IMR-90 (cell line): Measurements from ENCODE around the gene DPF3. TPM values are rescaled to one million over a fixed set of nuclear protein-coding genes. Genes with fewer than 3 reads are reported as not detected.

ENCODE experiments used
- ATAC-seq: fragments of 200-7000 bp; cut with Tn5 transposase; 2 replicates; pipeline ENCODE4 v1.9.1; 2020; ENCODE audit warnings: low read depth, mild to moderate bottlenecking, moderate library complexity
- BruUV-seq: library from RNA; stranded (reverse); fragments of 400-500 nt; replicated peaks from 2 replicates; lab custom pipeline; 2021; lab: Mats Ljungman, UMichigan
- CTCF ChIA-PET: fragments of 300-600 bp; formaldehyde crosslinking; extraction: SDS; loops from one replicate; lab custom pipeline; 2021; ENCODE audit warnings: antibody characterized with exemption; lab: Yijun Ruan, JAX
- POLR2A ChIA-PET: fragments of 300-600 bp; sonication (Branson Sonifier 250); formaldehyde crosslinking; loops from one replicate; lab custom pipeline; 2022; ENCODE audit warnings: antibody characterized with exemption; ENCODE audit not compliant: unreplicated experiment; lab: Charles Lee
- DNase-seq: peaks from one replicate; pipeline ENCODE4 v3.0.0; 2013
- H2AFZ ChIP-seq: replicated peaks from 2 replicates; pipeline ENCODE3; 2013; ENCODE audit warnings: low read length, mild to moderate bottlenecking; ENCODE audit not compliant: poor library complexity
- H2AK5ac ChIP-seq: 2 replicates; pipeline ENCODE4 v1.6.1; 2013; ENCODE audit warnings: low read depth, low read length, inconsistent platforms
- H2AK9ac ChIP-seq: replicated peaks from 2 replicates; pipeline ENCODE3; 2013; ENCODE audit warnings: mild to moderate bottlenecking, low read depth, low read length, moderate library complexity; ENCODE audit not compliant: poor library complexity
- H2BK120ac ChIP-seq: 2 replicates; pipeline ENCODE4 v1.6.1; 2013; ENCODE audit warnings: low read depth, low read length, inconsistent platforms
- H2BK15ac ChIP-seq: 3 replicates; pipeline ENCODE4 v1.6.1; 2013; ENCODE audit warnings: low read depth, low read length, inconsistent platforms
- H2BK20ac ChIP-seq: 2 replicates; pipeline ENCODE4 v1.6.1; 2013; ENCODE audit warnings: low read depth, mild to moderate bottlenecking, inconsistent platforms, low read length, moderate library complexity
- H2BK5ac ChIP-seq: 2 replicates; pipeline ENCODE4 v1.6.1; 2013; ENCODE audit warnings: mild to moderate bottlenecking, low read depth, low read length, inconsistent platforms; ENCODE audit not compliant: poor library complexity, severe bottlenecking
- H3K14ac ChIP-seq: replicated peaks from 2 replicates; pipeline ENCODE4 v1.6.1; 2013; ENCODE audit warnings: low read depth, low read length, inconsistent platforms
- H3K18ac ChIP-seq: 2 replicates; pipeline ENCODE4 v1.6.1; 2013; ENCODE audit warnings: low read depth, low read length, control low read depth
- H3K23ac ChIP-seq: 2 replicates; pipeline ENCODE4 v1.6.1; 2013; ENCODE audit warnings: low read depth, low read length, inconsistent platforms
- H3K27ac ChIP-seq: 2 replicates; pipeline ENCODE4 v1.5.1; 2013; ENCODE audit warnings: mild to moderate bottlenecking, control low read depth, low read length; ENCODE audit not compliant: insufficient read depth
- H3K27me3 ChIP-seq: 2 replicates; pipeline ENCODE4 v1.6.1; 2013; ENCODE audit warnings: low read length; ENCODE audit not compliant: control insufficient read depth, insufficient read depth
- H3K36me3 ChIP-seq: 2 replicates; pipeline ENCODE4 v1.6.1; 2013; ENCODE audit warnings: low read length, mixed read lengths; ENCODE audit not compliant: control insufficient read depth, insufficient read depth
- H3K4ac ChIP-seq: 2 replicates; pipeline ENCODE4 v1.6.1; 2013; ENCODE audit warnings: low read depth, low read length, inconsistent platforms
- H3K4me1 ChIP-seq: 2 replicates; pipeline ENCODE4 v1.6.1; 2013; ENCODE audit warnings: low read length, mixed read lengths; ENCODE audit not compliant: control insufficient read depth, insufficient read depth
- H3K4me2 ChIP-seq: 2 replicates; pipeline ENCODE4 v1.6.1; 2013; ENCODE audit warnings: low read depth, mild to moderate bottlenecking, control low read depth, low read length, moderate library complexity
- H3K4me3 ChIP-seq: 2 replicates; pipeline ENCODE4 v1.5.1; 2013; ENCODE audit warnings: low read depth, mild to moderate bottlenecking, control low read depth, low read length, moderate library complexity; ENCODE audit not compliant: insufficient read depth
- H3K56ac ChIP-seq: 2 replicates; pipeline ENCODE4 v1.6.1; 2013; ENCODE audit warnings: low read length, inconsistent platforms; ENCODE audit not compliant: insufficient read depth; ENCODE audit errors: extremely low read depth
- H3K79me1 ChIP-seq, 2 experiments: 2 replicates each; pipeline ENCODE4 v1.6.1; 2013; ENCODE audit warnings: low read length in 2 of 2, inconsistent platforms in 1 of 2, low read depth in 1 of 2
- H3K9ac ChIP-seq: 2 replicates; pipeline ENCODE4 v1.6.1; 2013; ENCODE audit warnings: low read depth, low read length, control low read depth
- H3K9me1 ChIP-seq: 2 replicates; pipeline ENCODE4 v1.6.1; 2013; ENCODE audit warnings: low read length, inconsistent platforms; ENCODE audit not compliant: insufficient read depth
- H3K9me3 ChIP-seq: 2 replicates; pipeline ENCODE4 v1.6.1; 2013; ENCODE audit warnings: low read length; ENCODE audit not compliant: control insufficient read depth, insufficient read depth
- H4K20me1 ChIP-seq: 2 replicates; pipeline ENCODE4 v1.6.1; 2013; ENCODE audit warnings: low read length, inconsistent platforms; ENCODE audit not compliant: insufficient read depth
- H4K5ac ChIP-seq: 2 replicates; pipeline ENCODE4 v1.6.1; 2013; ENCODE audit warnings: mild to moderate bottlenecking, low read depth, low read length, control low read depth
- H4K8ac ChIP-seq, 2 experiments: 2 replicates each; pipeline ENCODE4 v1.6.1; 2013; ENCODE audit warnings: low read depth in 2 of 2, low read length in 2 of 2, control low read depth in 1 of 2, inconsistent platforms in 1 of 2
- H4K91ac ChIP-seq: 2 replicates; pipeline ENCODE4 v1.6.1; 2013; ENCODE audit warnings: low read depth, low read length, inconsistent platforms; ENCODE audit not compliant: insufficient read depth
- ELK1 ChIP-seq: fragments of 150-350 bp; IDR thresholded peaks from 2 replicates; pipeline ENCODE4 v1.6.1; 2016; ENCODE audit warnings: low read depth, mild to moderate bottlenecking, low read length, moderate library complexity, borderline replicate concordance
- MXI1 ChIP-seq: IDR thresholded peaks from 2 replicates; pipeline ENCODE4 v1.6.1; 2012; ENCODE audit warnings: low read depth, mild to moderate bottlenecking, low read length, moderate library complexity, borderline replicate concordance
- RAD21 ChIP-seq: IDR thresholded peaks from 2 replicates; pipeline ENCODE4 v1.6.1; 2012; ENCODE audit warnings: low read length, improper control_type of control experiment
- USF2 ChIP-seq: fragments of 150-350 bp; IDR thresholded peaks from 2 replicates; pipeline ENCODE4 v1.6.1; 2017; ENCODE audit warnings: mild to moderate bottlenecking, antibody characterized with exemption, low read length, low read depth
- WGBS, 2 experiments: methylation state at CpG; one replicate each; pipeline versions ENCODE4 v1.1.5 to v1.1.7; 2013; ENCODE audit warnings: missing lambda C conversion rate in 2 of 2; ENCODE audit not compliant: insufficient read length in 1 of 2; ENCODE audit errors: extremely low coverage in 2 of 2; 5-methylcytosine and 5-hydroxymethylcytosine counted together
- dilution Hi-C: fragments of 300-500 bp; cut with HindIII; formaldehyde crosslinking; loops from one replicate; pipeline ENCODE4 v1.14.3; 2018; ENCODE audit warnings: low sequenced_read_pairs; ENCODE audit not compliant: unreplicated experiment
- in situ Hi-C: fragments of 300-500 bp; cut with MboI; formaldehyde crosslinking; loops from 3 replicates; pipeline ENCODE4 v1.14.3; 2019; ENCODE audit warnings: low sequenced_read_pairs, inconsistent platforms, mixed read lengths
- intact Hi-C: fragments of 100-400 bp; cut with micrococcal nuclease; formaldehyde crosslinking; loops from 2 replicates; pipeline ENCODE4 v1.10.0; 2022
- polyA plus RNA-seq, 3 experiments: library from polyadenylated mRNA; depleted of rRNA; stranded (reverse); fragments of >200 nt; gene quantifications; 2 replicates each; pipeline ENCODE4 v1.2.3, GENCODE V29; 2012; ENCODE audit warnings: low replicate concordance in 1 of 3
- total RNA-seq: library from RNA; depleted of rRNA; stranded (reverse); fragments of >200 nt; gene quantifications from 2 replicates; pipeline ENCODE4 v1.2.3, GENCODE V29; 2012

The DPF3 gene
- total and polyA plus RNA-seq, 2 of the 4 experiments (the other 2 are of a cell fraction): 30.5 to 32.8 TPM

GRCh38 chr14:72828604-72829003 is 65.3 kb downstream of the DPF3 start:
- no peak overlapping the region for H3K18ac ChIP-seq
- no peak overlapping the region for H4K91ac ChIP-seq
- no peak for TF ChIP-seq RAD21
- TF ChIP-seq MXI1: no peak
- TF ChIP-seq ELK1: no peak
- no peak for TF ChIP-seq USF2
- no peak for ATAC-seq
- H2BK15ac ChIP-seq: no peak overlapping the region
- no peak overlapping the region for H3K27ac ChIP-seq
- H4K20me1 ChIP-seq: peaks cover 21% of the 10 kb centered on the region
- no peaks in the 10 kb centered on the region for H3K9me3 ChIP-seq
- no peak overlapping the region for H3K23ac ChIP-seq
- no peak overlapping the region for H2BK20ac ChIP-seq
- H2AFZ ChIP-seq: no peak overlapping the region
- BruUV-seq: no TSS peak
- no peak overlapping the region for H3K9ac ChIP-seq
- no peak overlapping the region for H2AK5ac ChIP-seq
- ChIA-PET POLR2A (no interaction called here), CTCF (no interaction called here)
- H3K4me2 ChIP-seq: no peak overlapping the region
- H3K27me3 ChIP-seq: no peaks in the 10 kb centered on the region
- DNase-seq: no peak
- no peak overlapping the region for H2BK120ac ChIP-seq
- intact Hi-C loops: no loop called here
- no peak overlapping the region for H4K5ac ChIP-seq
- dilution Hi-C loops: no loop called here
- H3K4ac ChIP-seq: no peak overlapping the region
- in situ Hi-C loops: no loop called here
- no peak overlapping the region for H2AK9ac ChIP-seq
- no peak overlapping the region for H2BK5ac ChIP-seq
- H3K14ac ChIP-seq: no peak overlapping the region
- peaks cover 20 to 70% of the 10 kb centered on the region in 2 experiments for H3K79me1 ChIP-seq
- H3K4me1 ChIP-seq: peaks cover 10% of the 10 kb centered on the region
- no peak overlapping the region for H3K56ac ChIP-seq
- H3K9me1 ChIP-seq: peaks cover 7% of the 10 kb centered on the region
- no peak overlapping the region for H3K4me3 ChIP-seq
- WGBS, 2 experiments: 90% methylated on average over 2 of the region's 5 CpGs; no CpG with 5 or more reads in 1 of the 2 experiments
- H3K36me3 ChIP-seq: peaks cover 1% of the 10 kb centered on the region; the same call in 1 of the 2 replicates
- H4K8ac ChIP-seq: no peak overlapping the region
